Spleen (tissue), 7 donors: Measurements from ENCODE around the gene LRMDA.

Experiments used
- POLR2AphosphoS5 ChIP-seq, 3 donors: sonication (generic); formaldehyde crosslinking; IDR thresholded peaks; one replicate each; pipeline ENCODE4 v1.5.1; 2017; ENCODE audit warnings: antibody characterized with exemption in 3 of 3
- TF ChIP-seq, protein P1 (sequence below), 11 experiments: fragments of 200-600 bp in 7 of 11; fragments of 450-650 bp in 4 of 11; sonication (generic) in 4 of 11; IDR thresholded peaks in 8 of 11; conservative IDR thresholded peaks in 3 of 11; 1 replicate in 7 of 11; 2 replicates in 4 of 11; pipeline versions ENCODE4 v1.4.0 to v1.8.0; 2016 to 2021; ENCODE audit warnings: antibody characterized with exemption in 11 of 11, inconsistent platforms in 4 of 11, mild to moderate bottlenecking in 1 of 11
- donor health status: DM: no; HTN: no; CAD: no; lungs with moderate emphysema.
- donor health status: DM: no; HTN: no; CAD: no.
- donor health status: DM: no; HTN: no; CAD: no.

DNA sequence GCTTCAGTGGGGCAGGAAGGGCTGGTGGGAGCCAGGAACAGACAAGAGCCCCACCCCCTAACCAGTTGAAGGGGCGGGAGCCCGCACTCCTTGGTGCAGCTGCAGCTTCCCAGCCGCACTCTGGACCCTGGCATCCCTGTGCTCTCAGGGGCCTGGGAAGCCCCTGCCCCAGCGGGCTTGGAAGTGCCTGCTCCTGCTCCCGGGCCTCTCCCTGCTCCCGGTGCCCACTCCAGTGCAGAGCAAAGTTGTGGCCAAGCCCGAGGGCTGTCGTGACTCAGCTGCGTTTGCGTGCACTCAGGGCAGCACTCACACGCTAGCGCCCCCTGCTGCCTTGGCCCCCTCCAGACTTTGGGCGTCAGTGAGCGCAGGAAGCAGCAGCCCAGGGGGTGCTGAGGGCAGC is 883.8 kb downstream of the LRMDA start:
- no peak for TF ChIP-seq POLR2AphosphoS5 (IDR thresholded peaks at IDR 0.05)
- TF ChIP-seq, protein P1, sequence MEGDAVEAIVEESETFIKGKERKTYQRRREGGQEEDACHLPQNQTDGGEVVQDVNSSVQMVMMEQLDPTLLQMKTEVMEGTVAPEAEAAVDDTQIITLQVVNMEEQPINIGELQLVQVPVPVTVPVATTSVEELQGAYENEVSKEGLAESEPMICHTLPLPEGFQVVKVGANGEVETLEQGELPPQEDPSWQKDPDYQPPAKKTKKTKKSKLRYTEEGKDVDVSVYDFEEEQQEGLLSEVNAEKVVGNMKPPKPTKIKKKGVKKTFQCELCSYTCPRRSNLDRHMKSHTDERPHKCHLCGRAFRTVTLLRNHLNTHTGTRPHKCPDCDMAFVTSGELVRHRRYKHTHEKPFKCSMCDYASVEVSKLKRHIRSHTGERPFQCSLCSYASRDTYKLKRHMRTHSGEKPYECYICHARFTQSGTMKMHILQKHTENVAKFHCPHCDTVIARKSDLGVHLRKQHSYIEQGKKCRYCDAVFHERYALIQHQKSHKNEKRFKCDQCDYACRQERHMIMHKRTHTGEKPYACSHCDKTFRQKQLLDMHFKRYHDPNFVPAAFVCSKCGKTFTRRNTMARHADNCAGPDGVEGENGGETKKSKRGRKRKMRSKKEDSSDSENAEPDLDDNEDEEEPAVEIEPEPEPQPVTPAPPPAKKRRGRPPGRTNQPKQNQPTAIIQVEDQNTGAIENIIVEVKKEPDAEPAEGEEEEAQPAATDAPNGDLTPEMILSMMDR (IDR thresholded peaks at IDR 0.05 in 8 of 11, conservative IDR thresholded peaks at IDR 0.05 in 3 of 11): no peak
